HG03064 (cell line): ENCODE data around the gene ZBTB7C.

ENCODE experiments used
- ATAC-seq: cut with Tn5 transposase; IDR thresholded peaks from one replicate; pipeline ENCODE4 v1.9.1; 2021; ENCODE audit warnings: low read depth; ENCODE audit not compliant: unreplicated experiment

ZBTB7C gene

DNA sequence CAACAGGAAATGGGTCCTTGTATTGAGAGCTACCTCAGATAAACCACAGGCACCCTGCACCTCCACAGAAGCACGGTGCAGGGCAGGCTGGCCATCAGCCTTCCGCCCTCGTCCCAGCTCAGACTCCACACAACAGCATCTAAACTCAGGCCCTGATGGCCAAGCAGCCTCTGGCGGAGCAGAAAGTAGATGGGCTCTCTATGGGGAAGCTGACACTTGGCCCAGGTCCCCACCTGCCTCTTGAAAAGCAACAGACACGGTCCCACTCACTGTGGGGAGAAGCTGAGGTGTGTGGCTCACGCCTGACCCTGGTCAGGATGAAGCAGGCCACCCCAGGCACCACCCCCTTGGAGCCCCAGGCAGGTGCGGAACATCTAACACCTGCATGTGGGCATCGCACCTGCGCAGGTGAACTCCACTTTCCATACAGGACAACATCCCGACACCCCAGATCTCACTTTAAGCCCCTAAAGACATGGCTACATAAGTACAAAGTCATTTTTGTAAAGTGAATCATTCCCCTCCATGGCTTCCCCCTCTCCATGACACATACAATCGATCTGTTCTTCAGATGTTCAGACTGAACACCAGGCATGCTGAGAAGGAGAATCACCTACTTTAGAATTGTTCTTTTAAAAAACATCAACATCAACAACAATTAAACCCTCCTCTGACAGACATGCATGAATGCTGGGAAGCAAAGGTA is 208.4 kb downstream of the ZBTB7C start:
- ATAC-seq, result no peak

DNA sequence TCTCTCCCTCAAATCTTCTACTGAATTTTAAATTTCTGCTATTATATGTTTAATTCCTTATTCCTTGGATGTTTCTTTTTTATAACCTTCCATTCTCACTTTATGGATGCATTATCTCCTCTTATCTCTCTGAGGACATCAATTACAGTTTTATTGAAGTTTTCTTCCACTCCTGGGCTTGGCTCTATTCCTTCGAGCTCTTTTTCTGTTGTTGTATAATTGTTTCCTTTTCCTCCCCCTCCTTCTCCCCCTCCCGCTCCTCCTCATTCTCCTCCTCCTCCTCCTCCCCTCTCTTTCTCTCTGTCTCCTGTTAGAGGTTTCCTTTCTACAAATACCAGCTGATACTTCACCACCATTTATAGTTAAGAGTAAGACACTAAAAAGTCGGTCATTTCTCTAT is 209.8 kb downstream of the ZBTB7C start:
- no peak for ATAC-seq

DNA sequence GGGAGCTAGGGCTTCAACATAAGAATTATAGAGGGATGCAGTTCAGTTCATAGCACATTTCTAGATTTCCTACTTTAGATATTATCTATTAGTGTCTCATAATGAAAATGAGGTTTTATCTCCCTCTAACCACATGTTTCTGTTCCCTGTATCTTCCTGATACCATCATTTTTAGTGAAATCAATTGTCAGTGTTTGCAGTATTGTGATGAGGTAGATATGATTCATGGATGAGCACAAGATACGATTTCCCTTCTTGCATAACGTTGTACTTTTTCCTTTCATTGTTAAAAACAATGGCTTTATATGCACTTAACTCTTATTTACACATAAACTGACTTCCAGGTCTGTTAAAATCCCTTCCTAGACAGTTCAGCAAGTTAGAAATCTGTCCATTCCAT is 211.4 kb downstream of the ZBTB7C start:
- no peak for ATAC-seq

DNA sequence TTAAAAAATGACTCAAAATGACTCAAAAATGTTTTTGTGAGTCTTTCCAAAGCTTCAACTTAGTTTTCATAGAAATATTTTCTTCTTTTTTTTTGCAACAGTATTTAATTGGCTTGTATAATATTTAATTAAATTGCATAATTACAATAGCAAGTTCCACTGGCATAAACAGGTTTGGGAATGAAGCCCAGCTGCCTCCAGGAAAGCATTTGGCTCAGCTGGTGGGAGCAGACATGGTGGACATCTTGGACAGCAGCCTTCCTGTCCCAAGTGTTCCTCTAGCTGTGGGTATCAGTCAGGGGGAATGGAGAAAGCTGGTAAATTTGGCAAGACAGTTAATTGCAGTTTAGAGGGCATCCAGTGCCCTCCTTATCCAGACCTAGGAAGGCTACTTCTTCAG is 213.4 kb downstream of the ZBTB7C start:
- ATAC-seq, result no peak

DNA sequence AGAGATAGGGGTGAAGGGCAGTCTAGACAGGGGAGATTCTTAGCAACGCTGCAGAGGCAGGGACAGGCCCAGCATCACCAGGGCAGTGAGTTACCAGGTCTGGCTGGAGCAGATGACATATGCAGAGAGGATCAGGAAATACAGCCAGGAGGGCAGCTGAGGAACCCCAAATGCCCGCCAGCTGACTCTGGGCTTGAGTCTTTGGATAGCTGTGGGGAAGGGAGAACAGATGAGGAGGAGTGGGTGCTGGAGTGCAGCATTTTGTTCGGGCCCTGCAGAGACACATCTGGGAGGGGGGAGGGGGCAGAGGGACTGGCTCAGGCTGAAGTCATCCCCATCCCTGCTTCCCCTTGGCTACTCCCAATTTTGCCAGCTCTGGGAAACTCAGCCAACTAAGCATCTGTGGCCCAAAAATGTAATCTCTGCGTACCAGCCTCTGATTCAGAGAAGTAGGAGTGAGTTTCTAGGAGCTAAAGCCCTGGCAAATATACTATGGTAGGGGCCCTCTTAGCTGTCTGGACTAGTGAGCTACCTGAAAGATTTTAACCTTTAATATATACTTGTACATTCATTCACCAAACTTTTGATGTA is 214.5 kb downstream of the ZBTB7C start:
- ATAC-seq, result no peak

DNA sequence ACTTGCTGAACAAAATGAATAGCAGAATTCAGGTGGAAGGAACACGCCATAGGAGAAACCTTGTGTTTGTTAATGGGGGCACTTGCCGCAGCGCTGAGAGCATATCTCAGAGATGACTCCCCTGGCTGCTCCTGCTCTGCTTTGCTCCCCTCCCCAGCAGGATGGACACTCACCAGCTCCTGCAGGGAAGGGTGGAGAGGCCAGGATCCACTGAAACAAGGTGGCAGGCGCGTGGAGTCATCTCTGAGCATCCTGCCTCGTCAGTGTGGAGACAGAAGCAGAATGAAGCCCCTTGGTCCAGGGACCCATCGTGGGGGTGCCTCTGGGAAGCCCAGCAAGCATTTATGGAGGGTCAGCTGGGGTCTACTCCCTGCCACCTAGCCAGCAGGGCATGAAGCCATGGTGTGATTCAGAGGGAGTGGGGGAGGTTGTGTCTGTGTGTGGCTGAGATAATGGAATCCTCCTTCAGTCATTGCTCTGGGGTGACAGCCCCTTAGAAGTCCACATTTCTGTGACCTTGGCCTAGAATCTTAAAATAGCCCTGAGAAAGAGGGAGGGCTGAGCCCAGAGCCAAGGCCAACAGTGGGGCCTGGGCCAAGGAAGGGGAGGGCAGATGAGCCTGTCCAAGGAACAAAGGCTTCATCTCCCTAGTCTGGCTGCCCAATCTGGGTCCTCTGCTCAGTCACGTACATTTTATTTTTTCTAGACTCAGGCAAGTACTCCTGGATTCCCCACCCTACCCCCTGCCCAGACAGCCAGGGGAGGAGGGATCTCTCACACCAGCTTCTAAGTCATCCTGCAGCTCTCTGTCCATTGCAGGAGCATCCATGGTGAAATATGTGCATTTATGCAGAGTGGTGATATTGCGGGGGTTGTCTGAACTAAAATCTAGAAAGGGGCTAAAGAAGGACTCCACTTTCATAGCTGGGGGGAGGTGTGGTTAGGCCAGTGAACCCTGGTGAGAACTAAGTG is 215.4 kb downstream of the ZBTB7C start:
- ATAC-seq, result no peak

DNA sequence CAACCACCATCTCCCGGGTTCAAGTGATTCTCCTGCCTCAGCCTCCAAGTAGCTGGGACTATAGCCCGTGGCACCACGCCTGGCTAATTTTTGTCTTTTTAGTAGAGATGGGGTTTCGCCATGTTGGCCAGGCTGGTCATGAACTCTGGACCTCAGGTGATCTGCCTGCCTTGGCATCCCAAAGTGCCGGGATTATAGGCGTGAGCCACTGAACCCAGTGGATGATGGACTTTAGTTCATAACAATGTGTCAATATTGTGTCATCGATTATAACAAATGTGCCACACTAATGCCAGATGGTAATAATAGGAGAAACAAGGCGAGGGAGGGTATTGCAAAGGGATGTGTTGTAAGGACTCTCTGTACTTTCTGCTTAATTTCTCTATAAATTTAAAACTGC is 216.6 kb downstream of the ZBTB7C start:
- no peak for ATAC-seq

DNA sequence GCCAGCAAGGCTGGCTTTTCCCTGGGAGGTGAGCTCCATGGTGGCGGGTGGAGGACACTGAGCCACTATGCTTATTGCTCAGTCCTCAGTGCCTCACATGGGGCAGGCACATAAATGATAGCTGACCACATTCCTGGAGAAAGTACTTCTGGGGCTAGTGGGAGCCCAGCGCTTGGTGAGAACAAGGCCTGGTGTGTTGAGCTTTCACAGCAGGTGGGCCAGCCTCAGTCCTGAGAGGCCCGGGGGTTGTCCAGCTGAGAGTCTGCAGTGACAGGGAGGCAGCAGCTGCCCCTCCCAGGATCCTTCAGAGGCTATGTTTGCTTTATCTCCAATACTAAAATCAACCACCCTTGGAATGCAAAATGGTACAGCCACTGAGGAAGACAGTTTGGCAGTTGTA is 217.7 kb downstream of the ZBTB7C start:
- no peak for ATAC-seq

DNA sequence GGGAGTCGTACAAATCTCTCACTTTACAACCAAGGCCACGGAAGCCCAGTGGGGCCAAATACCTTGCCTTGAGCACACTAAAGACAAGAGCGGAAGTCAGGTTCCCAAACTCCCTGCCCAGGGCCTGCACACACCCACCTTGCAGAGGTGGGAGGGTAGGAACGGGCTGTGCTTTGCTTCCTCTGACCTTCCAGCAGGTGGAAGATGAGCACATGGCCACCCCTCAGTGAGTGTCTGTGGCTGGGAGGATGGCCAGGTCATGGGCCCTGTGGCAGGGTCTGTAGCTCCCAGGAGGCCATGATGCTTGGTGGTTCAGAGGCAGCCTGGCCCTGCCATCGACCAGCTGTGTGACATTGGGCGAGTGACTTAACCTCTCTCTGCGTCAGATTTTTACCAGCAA is 218.2 kb downstream of the ZBTB7C start:
- ATAC-seq, result no peak

DNA sequence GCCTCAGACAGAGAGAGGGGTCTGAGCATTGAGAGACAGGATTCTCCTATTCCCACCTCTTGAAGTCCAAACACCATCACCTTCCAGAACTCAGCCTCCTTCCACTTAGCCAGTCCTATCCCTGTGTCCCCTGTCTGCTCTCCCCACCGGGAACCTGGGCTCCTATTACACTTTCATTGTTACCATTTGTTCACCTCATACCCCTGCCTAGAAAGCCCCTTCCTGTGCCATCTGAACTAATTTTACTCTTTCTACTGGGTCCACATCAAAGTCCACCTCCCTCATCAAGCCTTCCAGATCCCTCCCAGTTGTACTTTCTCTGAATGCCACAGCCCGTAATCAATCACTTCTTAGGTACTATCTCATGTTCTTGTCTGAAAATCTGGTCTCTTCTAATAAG is 220.6 kb downstream of the ZBTB7C start:
- ATAC-seq, result no peak

DNA sequence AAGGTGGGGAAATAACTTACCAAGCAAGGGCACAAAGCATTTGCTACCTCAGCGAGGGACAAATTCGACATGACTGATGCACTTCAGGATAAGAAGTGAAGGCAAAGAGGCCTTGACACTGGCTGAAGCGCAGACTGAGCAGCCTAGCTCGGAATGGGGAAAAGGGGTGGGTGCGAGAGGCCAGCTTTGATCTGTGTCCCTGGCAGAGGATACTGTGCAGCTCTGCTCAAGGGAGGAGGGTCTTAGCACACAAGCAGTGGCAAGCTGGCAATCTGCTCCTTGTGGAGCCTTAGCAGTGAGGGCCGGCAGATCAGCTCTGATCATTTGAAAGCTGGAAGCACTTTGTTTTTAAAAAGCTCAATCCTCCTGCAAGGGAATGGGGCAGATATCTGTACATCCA is 222.3 kb downstream of the ZBTB7C start:
- ATAC-seq, result no peak

DNA sequence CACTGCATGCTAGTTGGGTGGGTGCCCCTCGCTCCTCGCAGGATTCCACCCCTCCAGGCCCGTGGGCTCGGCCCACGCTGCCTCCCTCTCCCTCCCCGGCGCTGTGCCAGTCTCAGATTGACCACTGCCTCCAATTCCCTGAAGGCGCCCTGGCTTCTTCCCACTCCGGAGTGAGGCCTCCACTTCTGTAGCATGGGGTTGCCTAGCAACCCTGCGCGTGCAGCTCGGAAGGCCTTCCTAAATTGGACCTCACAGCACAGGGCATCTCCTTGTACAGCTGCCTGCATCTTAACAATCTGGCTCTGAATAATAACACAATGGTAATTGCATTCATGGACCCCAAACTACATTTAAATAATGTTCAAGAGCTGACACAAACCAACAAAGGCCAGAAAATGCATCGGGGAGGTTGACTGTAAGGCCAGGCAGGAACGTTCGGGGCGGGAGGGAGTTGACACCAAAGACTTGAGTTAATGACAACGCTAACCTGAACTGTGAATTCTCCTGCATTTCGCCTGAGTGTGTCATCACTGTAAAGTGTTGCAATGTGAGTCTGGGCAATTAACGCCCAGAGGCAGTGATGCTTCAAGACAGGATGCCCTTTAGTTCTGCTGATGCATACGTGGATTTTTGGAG is 222.9 kb downstream of the ZBTB7C start:
- ATAC-seq, result no peak

DNA sequence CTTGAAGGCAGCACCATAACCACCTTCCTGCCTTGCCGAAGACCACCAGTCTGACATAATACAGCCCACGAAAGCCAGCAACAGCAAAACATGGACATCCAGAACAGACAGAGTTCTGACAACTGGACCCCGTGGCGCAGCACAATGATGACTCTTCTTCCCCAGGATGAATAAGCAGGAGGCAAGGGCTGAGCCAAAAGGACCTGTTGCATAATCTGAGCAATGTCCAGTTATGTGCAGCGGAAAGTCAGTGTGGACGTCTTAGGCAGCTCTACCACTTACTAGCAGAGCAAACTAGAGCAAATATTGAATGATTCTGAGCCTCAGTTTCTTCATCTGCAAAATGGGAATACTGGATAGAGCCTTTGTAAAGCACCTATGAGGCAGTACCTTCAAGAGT is 225.1 kb downstream of the ZBTB7C start:
- ATAC-seq, result no peak

DNA sequence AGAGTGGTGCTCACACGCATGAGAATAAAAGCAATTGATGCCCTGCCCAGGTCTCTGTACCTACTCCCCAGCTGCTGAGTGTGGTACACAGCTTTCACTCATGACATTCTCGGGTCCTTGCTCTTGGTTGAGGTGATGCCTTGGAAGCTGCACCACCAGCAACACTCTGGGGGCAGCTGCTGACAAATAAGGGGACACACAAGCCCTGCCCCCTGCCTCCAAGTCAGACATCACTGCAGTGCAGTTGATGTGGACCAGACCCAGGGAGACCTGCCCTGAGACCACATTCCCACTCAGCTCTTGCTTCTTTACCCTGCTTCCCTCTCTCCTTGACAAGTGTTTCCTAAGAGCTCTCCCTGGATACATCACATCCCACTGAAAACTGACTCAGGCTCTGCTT is 225.6 kb downstream of the ZBTB7C start:
- ATAC-seq, result no peak

DNA sequence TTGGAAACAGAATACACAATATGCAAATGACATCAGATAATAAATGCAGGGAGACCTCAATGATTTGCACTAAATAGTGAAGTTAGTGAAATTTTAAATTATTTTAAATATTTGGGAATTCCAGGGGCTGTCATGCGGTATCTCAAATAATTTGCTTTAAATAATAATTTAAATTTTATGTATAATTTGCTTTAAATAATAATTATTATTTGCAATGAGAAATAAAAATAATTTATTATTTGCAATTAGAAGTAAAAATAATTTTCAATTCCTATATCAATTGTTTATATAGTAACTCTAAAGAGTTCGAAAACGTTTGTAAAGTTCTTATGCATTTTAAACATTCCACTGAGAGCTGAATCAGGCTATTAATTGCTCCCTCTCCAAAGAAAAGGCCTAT is 226.4 kb downstream of the ZBTB7C start:
- ATAC-seq, result no peak

DNA sequence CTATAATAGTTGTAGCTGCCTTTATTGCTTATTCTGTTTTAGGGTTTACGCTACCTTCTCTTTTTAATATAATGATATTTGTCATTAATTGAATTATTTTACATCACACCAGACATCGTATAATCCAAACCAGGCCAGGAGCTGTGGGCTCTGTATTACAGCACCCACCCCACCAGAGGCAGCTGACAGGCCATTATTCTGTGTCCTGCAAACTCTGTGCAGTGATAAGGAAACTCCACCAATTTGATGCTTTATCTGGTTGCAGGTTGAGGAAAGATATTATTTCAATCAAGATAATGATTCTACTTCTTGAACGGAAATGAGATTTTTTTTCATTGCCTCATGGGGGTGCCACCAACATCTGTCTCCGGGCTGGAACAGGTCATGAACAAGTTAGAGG is 227.3 kb downstream of the ZBTB7C start:
- no peak for ATAC-seq

DNA sequence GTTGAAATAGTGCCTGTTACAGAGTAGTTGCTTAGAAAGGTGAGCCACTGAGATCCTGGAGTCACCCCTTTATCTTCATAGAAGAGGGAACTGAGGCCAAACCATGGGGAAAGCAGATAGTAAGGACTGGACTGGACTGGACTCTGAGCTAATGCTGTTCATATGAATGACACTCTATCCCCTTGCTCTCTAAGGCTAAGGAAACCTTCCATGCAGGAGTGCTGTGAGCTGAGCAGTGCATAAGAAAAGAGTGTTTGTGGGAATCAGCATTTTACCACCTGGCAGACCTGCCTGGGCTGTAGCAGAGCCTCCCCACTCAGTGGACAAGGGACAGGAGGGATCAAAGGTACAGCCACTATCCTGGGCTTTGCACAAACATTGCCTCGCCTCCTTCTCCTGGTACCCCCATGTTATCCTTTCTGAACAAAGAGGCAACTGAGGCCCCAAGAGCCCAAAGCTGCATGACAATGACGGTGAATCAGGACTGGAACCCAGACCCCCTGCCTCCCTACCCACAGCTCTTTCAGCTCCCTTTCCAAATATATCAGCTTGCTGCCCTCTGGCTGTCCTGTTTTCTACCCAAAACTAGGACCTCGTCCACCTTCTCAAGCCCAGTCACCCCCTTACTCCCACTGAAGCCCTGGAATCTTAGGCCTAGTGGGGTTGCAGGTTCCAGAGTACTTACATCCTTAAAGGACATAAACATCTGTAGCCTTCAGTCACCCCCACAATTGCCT is 227.9 kb downstream of the ZBTB7C start:
- no peak for ATAC-seq

DNA sequence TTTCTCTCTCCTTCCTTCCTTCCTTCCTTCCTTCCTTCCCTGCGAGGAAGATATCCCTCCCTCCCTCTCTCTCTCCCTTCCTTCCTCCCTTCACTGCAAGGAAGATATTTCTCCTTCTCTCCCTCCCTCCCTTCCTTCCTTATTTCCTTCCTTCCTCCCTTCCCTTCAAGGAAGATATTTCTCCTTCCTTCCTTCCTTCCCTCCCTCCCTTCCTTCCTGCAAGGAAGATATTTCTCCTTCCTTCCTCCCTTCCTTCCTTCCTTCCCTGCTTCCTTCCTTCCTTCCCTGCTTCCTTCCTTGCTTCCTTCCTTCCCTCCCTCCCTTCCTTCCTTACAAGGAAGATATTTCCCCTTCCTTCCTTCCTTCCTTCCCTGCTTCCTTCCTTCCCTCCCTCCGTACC is 229.5 kb downstream of the ZBTB7C start:
- no peak for ATAC-seq

DNA sequence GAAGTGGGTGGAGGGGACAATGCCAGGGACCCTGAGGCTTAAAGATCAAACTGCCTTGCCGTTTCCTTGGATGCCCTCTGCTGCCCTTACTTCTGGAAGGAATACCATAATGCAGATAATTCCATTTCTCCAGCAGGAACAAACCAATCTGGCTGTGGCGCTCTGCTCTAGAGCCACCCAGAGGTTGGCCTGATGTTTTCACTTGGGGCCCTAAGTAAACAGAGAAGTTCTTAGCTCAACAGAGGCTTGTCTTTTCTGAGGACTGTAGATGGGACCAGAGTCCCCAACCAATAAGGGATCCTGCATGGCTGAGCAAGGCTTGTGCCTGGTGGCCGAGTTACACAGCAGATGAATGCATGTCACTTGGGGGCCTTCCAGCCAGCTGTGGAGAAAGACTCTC is 230.2 kb downstream of the ZBTB7C start:
- ATAC-seq, result no peak

DNA sequence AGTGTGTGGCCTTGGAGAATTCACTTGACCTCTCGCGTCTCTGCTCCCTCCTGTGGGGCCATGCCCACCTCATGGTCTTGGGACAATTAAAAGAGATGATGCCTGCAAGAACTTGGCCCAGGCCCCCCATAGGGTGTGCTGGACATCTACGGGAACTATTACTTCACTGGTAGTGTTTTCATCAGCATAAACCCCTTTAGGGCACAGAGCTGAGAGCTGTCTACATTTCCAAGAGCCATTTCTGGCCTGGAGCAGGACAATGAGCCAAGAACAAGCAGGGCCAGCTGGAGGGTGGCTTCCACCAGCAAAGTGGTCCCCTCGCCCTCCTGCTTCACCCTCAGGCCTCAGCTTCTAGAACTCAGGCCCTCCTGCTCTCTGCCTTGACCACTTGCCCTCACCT is 232.3 kb downstream of the ZBTB7C start:
- ATAC-seq, result no peak
